Measurements from ENCODE around the gene ZBTB7C.

DNA sequence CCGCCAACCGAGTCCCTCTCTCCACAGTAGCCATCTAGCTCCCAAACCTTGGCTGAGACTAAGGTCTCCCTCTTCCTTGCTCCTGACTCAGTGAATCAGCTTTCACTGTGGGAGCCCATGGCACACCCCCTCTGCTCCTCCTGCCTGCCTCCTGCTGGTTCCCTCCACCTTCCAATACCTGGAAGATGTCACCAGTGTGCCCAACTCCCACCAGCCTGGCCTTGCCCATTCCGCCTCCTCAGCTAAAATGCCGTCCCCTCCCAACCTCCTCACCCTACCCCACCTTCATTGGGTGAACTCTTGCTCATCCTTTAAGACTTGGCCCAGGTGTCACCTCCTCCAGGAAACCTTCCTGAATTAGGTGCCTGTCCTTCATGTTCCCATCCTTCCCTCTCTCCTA is 348.8 kb downstream of the ZBTB7C start:
- TF ChIP-seq, protein P1, sequence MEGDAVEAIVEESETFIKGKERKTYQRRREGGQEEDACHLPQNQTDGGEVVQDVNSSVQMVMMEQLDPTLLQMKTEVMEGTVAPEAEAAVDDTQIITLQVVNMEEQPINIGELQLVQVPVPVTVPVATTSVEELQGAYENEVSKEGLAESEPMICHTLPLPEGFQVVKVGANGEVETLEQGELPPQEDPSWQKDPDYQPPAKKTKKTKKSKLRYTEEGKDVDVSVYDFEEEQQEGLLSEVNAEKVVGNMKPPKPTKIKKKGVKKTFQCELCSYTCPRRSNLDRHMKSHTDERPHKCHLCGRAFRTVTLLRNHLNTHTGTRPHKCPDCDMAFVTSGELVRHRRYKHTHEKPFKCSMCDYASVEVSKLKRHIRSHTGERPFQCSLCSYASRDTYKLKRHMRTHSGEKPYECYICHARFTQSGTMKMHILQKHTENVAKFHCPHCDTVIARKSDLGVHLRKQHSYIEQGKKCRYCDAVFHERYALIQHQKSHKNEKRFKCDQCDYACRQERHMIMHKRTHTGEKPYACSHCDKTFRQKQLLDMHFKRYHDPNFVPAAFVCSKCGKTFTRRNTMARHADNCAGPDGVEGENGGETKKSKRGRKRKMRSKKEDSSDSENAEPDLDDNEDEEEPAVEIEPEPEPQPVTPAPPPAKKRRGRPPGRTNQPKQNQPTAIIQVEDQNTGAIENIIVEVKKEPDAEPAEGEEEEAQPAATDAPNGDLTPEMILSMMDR (IDR thresholded peaks at IDR 0.05): no peak
- no peak for TF ChIP-seq POLR2A (IDR thresholded peaks at IDR 0.05)

All from esophagus squamous epithelium (tissue), 4 donors.